PC-9 (cell line): ENCODE measurements around the gene FIGN.

Experiments
- CTCF ChIP-seq: fragments of 200-600 bp; sonication (generic); conservative IDR thresholded peaks from 2 replicates; pipeline ENCODE4 v1.6.1; 2017; ENCODE audit warnings: mixed run types, antibody characterized with exemption, mild to moderate bottlenecking, moderate library complexity
- EZH2 ChIP-seq: fragments of 200-600 bp; sonication (generic); IDR thresholded peaks from 2 replicates; pipeline ENCODE4 v1.8.0; 2017; ENCODE audit warnings: antibody characterized with exemption, low read depth

GRCh38 chr2:163709270-163709669, 26.5 kb downstream of the FIGN start:
- TF ChIP-seq CTCF (no peak), EZH2 (no peak)
